HG03565 (cell line): ENCODE results near the gene BCL2.

Source experiments
- ATAC-seq: cut with Tn5 transposase; IDR thresholded peaks from one replicate; pipeline ENCODE4 v1.9.1; 2021; ENCODE audit warnings: mild to moderate bottlenecking, moderate library complexity; ENCODE audit not compliant: unreplicated experiment

The BCL2 gene

DNA sequence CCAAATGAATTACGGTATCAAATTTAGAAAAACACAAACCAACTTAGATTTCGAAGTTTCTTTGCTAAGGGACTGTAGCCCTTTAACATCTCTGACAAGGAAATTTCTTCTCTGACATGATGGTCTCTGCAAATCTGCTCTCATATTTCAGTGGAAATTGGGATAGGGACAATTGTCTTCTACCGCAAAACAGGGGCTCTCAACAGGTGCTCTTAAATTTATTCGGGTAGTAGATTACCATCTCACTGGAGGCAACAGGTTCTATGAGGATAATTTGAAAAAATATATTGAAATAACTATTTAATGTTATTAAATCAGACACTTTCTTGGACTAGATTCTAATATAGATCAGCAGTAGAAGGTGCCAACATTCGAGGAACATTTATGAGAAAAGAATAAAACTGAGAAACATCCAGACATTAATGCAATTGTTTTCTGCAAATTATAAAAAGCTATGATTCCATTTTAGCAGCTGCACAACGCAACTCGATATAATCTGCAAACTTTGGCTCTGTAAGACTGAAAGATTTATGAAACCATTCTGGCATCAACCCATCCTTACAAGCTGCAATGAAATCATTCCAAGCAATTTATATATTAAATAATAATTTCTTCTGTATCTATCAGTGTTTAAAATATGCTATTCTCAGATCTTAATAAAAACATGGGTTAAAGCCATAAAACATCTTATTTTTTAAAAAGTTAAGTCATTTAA is 10.0 kb upstream of the BCL2 start:
- no peak for ATAC-seq

DNA sequence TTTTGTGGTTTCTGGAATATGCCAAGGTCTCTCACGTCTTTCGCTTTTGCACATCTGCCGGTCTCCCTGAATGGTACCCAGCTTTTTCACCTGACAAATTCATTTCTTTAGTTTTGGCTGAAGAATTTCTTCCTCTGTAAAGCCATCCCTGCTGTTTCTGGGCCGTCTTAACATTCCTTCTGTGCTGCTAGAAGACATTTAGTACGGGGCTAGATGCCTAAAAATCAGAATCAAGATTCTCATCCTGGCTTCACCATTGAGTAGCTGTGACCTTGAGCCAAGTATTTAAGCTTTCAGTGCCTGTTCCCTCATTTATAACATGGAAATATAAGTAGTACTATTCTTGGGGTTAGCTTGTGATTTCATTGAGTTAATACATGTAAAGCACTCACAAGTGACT is 6.4 kb upstream of the BCL2 start:
- no peak for ATAC-seq

DNA sequence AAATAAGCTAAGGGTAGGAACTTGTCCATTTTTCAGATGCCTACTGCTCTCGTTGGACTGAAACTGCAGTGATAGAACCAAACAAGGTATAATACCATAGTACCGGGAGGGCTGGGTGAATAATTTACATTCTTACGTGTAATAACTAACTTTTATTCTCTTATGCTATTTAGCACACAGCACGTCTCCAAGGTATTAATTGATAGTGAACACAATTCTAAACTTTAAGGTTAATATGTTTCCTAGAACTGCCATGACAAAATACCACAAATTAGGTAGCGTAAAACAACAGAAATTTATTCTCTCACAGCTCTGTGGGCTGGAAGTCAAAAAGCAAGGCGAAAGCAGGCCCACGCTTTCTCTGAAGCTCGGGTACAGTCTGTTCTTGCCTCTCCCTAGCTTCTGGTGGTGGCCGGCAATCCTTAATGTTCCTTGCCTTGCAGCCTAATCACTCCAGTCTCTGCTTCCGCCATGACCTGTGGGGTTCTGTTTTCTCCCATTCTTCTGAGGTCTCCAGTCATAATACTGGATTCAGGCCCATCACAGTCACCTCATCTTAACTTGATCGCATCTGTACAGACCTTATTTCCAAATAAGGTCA is 5.6 kb upstream of the BCL2 start:
- ATAC-seq, result no peak

DNA sequence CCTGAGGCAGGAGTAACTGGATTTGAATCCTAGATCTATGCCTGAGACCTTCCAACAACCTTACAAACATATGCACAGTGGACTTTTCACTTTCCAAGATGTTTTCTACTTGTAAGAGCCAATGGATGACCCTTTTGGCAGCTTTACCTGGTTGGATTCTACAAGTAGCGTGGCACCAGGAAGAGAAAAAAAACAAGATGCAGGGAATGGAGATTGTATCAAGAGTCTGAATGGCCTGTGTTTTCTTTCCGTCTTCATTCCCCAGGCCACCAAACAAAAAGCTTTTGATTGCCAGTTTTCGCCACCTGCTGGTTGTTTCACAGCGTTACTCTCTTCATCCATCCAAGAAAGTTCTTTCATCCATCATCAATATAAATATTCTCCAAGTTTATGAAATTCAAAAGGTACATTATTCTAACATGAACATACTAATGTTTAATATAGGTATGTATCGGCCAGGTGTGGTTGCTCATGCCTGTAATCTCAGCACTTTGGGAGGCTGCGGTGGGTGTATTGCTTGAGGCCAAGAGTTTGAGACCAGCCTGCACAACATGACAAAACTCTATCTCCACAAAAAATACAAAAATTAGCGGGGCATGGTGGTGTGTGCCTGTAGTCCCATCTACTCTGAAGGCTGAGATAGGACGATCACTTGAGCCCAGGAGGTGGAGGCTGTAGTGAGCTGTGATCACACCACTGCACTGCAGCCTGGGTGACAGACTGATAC is 3.5 kb upstream of the BCL2 start:
- ATAC-seq, result no peak

DNA sequence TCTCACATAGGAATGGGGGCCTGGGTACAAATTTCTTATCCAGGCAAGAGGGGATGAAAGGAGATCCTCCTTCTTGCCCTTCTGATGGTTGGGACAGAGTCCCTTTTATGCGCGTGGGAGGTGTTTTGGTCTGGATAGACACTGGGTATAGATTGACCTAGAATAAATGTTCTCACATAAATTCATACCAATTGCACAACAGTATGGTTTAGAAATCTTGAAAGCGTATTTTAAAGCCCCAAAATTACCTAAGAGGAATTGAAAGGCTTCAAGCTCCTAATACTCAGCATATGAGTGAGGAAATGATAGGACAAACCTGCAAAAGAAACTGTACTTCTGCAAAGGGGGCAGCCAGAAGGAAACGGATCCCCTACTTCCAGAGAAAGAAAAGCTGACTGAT is 2.6 kb upstream of the BCL2 start:
- no peak for ATAC-seq

DNA sequence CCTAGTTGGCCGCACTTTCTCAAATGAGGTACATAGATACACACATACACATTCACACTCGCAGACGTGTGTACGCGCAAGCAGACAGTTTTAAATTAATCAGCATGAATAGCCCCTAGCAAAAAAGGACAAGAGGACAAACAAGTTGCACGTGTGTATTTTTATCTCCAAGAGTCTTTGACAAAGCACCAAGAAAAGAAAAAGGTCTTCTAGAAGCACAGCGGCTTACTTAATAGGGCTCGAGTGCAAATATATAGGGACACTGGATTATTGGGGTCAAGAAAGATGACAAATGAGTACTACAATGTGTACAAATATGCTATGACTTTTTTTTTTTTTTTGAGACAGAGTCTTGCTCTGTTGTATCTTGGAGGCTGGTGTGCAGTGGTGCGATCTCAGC is 1.7 kb upstream of the BCL2 start:
- no peak for ATAC-seq

DNA sequence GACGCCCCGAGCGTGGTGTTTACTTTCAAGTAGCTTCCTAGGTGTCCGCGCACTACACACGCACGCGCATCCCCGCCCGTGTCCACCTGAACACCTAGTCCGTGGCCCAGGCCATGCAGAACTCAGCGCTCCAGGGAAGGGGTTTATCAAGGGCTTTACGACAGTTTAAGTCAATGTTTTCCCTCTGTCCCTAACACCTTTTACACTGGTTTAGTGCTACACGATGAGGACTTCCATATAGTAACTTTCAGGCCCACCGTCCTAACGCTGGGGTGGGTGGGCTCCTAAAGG is 1.4 kb upstream of the BCL2 start:
- no peak for ATAC-seq

DNA sequence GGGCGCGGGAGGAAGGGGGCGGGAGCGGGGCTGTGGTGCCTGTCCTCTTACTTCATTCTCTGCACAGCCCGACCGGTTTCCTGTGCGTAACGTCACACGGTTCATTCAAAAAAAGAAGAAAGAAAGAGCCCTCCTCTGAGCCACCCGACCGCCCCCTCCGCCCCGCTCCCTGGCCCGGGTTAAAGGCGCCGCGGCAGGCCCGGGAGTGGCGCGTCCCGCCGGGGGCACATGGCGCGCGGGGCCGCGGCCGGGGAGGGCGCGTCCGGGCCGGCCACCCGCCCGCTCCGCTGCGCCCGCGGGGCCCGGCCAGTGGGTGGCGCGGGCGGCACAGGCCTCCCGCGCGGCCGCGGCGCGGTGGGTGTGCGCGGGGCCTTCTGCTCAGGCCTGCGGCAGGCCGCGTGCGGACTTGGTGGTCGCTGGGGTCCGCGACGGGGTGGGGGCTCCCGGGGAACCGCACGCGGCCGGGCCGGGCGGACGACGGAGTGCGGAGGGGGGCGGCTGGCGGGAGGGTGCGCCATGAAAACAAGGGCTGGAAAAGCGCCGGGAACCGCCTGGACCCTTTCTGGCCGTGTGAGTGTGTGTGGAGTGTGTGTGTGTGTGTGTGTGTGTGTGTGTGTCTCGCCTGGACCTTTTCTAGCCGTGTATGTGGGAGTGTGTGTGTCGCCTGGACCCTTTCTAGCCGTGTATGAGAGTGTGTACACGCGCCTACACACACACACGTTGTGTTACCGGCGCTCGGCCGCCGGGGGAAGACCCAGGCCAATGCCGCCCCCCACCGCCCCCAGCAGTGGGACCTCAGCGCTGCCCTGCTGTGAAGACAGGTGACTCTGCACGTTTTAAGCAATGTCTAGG is 780 bp upstream of the BCL2 start:
- ATAC-seq, result peak; percentile 36

DNA sequence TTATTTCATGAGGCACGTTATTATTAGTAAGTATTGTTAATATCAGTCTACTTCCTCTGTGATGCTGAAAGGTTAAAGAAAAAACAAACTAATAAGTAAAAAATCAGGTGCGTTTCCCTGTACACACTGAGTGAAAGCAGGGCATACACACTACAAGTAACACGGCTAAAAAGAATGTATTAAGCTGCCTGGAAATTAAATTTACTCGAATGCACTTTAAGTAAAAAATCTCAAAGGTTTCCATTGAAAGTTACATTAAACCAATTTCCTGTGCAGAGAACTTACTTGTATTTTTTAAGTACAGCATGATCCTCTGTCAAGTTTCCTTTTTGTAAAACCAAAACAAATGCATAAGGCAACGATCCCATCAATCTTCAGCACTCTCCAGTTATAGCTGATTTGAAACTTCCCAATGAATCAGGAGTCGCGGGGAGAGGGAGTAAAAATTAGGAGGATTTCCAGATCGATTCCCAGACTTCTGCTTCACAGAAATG is 633 bp downstream of the BCL2 start:
- no peak for ATAC-seq

DNA sequence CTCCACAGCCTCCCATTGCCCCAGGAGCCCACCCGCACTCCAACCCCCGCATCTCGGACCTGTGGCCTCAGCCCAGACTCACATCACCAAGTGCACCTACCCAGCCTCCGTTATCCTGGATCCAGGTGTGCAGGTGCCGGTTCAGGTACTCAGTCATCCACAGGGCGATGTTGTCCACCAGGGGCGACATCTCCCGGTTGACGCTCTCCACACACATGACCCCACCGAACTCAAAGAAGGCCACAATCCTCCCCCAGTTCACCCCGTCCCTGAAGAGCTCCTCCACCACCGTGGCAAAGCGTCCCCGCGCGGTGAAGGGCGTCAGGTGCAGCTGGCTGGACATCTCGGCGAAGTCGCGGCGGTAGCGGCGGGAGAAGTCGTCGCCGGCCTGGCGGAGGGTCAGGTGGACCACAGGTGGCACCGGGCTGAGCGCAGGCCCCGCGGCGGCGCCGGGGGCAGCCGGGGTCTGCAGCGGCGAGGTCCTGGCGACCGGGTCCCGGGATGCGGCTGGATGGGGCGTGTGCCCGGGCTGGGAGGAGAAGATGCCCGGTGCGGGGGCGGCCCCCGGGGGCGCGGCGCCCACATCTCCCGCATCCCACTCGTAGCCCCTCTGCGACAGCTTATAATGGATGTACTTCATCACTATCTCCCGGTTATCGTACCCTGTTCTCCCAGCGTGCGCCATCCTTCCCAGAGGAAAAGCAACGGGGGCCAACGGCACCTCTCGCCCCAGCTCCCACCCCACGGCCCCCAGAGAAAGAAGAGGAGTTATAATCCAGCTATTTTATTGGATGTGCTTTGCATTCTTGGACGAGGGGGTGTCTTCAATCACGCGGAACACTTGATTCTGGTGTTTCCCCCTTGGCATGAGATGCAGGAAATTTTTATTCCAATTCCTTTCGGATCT is 1.3 kb downstream of the BCL2 start:
- ATAC-seq, result peak; percentile 31

DNA sequence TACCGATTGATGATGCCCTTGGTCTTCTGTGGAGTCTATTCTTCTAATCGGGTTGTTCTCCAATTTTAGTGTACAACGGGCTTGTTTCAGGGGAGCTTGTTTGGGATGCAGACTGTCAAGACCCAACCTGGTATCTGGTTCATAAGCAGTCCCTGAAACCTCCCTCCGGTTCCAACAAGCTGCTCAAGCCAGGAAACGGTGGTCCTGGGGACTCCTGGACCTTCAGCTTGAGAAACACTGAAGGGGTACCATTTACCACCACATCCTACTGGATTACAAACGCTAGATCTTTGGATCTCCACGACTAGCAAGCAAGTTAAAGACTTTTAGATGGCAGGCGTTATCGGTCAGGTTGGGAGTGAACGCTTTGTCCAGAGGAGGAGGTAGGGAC is 2.0 kb downstream of the BCL2 start:
- no peak for ATAC-seq

DNA sequence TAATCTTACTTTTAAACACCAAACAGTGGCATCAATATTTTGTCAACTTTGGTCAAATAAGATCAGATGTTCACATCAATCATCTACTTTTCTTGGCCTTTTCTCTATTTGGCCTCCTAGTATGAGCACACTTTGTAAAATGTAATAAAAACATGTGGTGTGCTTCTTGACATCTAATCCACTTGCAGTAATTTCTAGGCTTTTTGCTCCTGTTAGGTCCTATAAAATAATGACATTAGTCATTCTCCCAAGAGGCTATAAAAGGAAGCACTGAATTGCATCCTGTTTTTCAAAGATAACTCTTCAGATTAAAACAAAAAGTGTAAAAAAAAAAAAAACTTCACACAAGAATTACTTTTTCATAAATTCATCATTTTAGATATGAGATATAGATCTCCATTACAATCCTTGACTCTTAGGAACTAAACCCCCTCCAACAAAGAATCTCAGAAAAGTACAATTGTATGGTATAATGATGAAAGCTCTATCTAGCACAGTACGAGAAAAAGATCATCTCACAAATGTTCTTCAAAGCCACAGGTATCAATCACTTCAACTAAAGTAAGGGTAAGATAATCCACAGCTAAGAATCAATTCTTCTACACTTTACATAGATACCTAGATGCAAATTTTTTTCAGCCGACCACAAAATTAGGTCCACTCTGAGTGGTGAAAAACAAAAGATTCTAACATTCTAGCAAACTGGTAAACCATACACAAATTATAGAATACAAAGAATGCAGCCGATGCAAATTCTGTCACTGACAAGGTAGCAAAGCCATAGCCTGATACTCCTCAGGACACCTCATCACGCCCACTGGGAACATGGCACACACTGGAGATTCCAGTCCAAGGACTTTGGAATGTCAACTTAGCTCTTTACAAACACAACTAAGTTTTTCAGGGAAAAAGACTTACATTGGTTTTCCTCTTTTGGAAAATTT is 2.7 kb downstream of the BCL2 start:
- ATAC-seq, result no peak

DNA sequence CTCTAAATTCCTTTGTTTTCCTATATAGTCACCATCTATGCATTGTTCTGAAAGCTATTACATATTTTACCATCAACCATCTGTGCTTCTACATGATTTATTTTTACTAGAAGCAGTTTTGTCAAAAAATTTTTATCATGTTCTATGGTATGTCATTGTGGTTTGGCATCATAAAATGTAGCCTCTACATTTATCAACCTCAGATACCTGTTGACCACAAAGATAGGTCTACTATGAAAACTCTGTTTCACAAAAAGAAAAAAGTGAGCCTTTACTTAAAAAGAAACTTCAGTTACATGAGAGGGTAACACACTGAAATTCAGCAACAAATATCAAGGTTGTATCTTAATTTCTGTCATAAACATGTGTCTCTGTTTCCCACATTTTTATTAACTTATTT is 3.7 kb downstream of the BCL2 start:
- no peak for ATAC-seq

DNA sequence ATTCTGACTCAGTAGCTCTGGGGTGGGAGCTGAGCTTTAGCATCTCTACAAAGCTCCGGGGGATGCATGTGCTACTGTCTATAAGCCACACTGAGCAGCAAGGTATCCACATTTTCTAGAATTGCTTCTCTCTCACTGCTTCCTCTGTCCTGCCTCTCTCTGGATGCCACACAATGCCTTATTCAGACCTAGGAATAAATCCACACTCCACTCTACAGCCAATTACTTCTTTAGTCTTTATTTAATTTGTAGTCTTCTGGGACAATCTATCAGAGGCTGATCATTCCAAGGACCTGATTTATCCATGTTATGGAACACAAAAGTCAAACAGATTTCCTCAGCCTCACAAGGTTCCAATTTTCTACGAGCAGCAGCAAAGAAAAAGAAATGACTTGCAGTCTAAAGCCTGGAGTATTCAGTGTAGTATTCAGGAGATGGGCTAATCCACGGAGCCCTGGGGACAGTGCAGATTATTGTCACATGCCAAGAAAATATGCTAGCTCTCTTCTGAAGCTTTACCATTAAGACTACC is 4.4 kb downstream of the BCL2 start:
- ATAC-seq, result no peak

DNA sequence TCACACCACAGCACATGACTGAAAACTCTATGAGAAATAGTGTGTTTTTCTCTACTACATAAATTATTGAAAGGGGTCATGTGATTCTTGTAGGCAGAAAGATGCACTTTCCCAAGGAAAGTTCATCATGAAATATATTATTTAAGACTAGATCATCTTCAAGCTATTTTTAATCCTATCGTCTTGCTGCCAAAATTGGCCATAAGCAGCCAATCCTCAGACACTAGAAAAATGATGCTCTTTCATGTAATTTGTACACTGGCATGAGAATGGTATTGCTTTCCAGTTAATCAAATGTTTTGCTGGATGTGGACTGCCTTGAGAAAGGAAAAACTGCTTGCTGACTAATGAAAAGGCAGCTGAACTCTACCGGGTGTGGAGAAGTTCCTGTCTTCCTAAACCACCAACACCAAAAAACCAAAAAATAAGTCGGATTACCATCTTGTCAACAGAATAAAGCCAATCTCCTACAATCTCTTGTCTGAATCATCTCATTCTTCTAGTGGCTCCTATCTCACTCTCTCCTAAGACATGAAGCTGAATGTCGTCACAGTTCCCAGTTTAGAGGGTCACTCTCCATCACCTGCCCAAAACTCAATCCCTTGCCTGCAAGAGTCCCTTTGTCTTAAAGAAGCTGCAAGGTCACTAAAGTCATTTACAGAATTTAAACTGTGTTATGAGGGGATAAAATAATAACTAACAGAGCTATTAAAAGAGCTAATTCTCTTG is 5.3 kb downstream of the BCL2 start:
- no peak for ATAC-seq

DNA sequence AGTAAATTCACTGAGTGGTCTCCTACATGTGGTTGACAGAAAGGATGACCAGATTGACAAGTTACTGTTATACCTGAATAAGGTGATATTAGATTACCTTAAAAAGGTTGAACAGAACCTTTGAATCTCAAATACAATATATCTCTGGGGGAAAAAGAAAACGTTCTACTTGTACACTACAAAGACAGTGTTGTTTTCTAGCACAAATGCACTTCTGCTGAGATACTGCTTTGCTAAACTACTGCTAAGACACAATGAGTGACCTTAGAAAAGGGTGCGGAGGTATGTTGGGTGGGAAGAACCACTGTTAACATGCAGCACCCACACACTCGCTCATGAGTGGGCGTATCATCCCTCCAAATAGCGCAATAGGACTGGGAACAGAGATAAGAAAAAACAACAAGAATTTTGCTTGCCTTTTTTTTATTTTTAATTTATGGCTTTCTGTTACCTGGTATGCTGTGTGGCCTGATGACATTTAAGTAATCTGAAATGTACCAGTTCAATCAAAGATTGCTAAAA is 6.1 kb downstream of the BCL2 start:
- no peak for ATAC-seq

DNA sequence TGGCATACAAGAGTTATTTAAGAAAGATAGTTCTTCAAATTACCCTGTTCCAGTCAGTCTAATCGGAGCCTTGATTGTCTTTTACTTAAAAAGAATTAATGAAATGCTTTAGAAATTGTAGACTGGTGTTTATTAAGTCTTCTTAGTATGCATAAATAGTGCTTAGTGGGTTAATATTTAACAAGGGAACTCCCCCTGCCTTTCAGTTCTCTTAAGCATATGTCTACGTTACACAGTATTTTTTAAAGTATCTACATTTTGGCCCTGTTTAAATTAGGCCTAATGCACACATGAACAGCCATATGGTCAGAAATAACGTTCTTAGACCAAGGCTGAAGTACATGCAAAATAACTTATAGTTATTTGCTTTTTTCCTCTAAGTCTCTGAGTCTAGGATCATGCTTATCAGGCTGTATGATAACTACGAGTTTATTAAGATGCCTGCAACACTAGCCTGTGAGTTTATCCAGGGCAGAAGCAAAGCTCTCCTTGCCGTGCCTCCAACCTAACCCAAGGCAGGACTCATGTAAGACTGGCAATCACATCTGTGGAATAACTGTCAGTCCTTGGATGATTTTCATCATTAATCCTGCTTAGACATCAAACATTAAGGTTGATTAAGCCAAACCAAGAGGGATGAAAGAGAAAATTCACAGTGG is 6.7 kb downstream of the BCL2 start:
- ATAC-seq, result peak; percentile 26

DNA sequence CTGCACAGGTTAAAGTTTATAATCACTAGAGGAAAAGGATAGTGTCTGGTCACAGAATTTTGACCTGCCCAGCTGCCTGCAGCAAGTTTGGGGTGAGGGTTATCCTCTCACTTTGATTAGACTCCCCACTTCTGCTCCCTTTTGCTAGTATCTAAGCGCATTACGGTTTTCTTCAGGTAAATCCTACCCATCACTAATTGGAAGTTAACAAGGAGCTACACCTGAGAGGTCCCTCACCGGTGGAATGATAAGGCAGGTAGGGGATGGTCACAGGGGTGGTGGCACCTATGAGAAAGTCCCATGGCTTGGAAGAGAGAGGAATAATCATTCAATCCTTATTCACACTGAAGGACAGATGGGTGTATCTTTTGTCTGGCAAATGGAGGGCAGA is 7.6 kb downstream of the BCL2 start:
- ATAC-seq, result no peak
